OCI-LY7 (cell line): ENCODE results near the gene TIMM10B. TPM values are rescaled to one million over a fixed set of nuclear protein-coding genes. Genes with fewer than 3 reads are reported as not detected.
A peak's percentile ranks its signal among the peaks of the same experiment; 100 is the strongest.

ENCODE experiments used
- BruUV-seq: library from RNA; stranded (reverse); fragments of 400-500 nt; replicated peaks from 2 replicates; lab custom pipeline; 2021; lab: Mats Ljungman, UMichigan
- CTCF ChIA-PET: fragments of 300-600 bp; sonication (Branson Sonifier 250); formaldehyde crosslinking; loops from one replicate; lab custom pipeline; 2022; ENCODE audit warnings: antibody characterized with exemption; ENCODE audit not compliant: unreplicated experiment; lab: Charles Lee
- POLR2A ChIA-PET: fragments of 300-600 bp; sonication (Branson Sonifier 250); formaldehyde crosslinking; loops from one replicate; lab custom pipeline; 2022; ENCODE audit warnings: antibody characterized with exemption; lab: Charles Lee
- DNase-seq: peaks from one replicate; pipeline ENCODE4 v3.0.0-alpha.2; 2015; ENCODE audit warnings: low spot score
- H2AFZ ChIP-seq: fragments of 200-600 bp; sonication (generic), shearing (Covaris generic); 2 replicates; pipeline ENCODE4 v1.6.1; 2014; ENCODE audit warnings: mild to moderate bottlenecking, antibody characterized with exemption, low read length, moderate library complexity
- H3K27ac ChIP-seq: fragments of 200-600 bp; sonication (generic); 2 replicates; pipeline ENCODE4 v1.5.1; 2014; ENCODE audit warnings: mixed run types, low read depth, mild to moderate bottlenecking, moderate library complexity, low read length, inconsistent platforms; ENCODE audit not compliant: poor library complexity, severe bottlenecking
- H3K36me3 ChIP-seq: fragments of 200-600 bp; sonication (generic); 2 replicates; pipeline ENCODE4 v1.6.1; 2014; ENCODE audit warnings: mild to moderate bottlenecking, antibody characterized with exemption, low read length, moderate library complexity, mixed read lengths; ENCODE audit not compliant: insufficient read depth
- H3K4me1 ChIP-seq: fragments of 200-600 bp; sonication (generic); 2 replicates; pipeline ENCODE4 v1.5.1; 2014; ENCODE audit warnings: mild to moderate bottlenecking, low read length; ENCODE audit not compliant: insufficient read depth, poor library complexity, severe bottlenecking
- H3K4me2 ChIP-seq: fragments of 200-600 bp; sonication (generic); 2 replicates; pipeline ENCODE4 v1.6.1; 2014; ENCODE audit warnings: mild to moderate bottlenecking, low read length
- H3K4me3 ChIP-seq: fragments of 200-600 bp; sonication (generic); 2 replicates; pipeline ENCODE4 v1.5.1; 2014; ENCODE audit warnings: mild to moderate bottlenecking, low read depth, low read length; ENCODE audit not compliant: poor library complexity, severe bottlenecking
- H3K79me2 ChIP-seq: fragments of 200-600 bp; sonication (generic); 2 replicates; pipeline ENCODE4 v1.6.1; 2016; ENCODE audit warnings: low read depth, mild to moderate bottlenecking, low read length, moderate library complexity, mixed read lengths; ENCODE audit not compliant: insufficient read depth
- H3K9me2 ChIP-seq: fragments of 200-600 bp; sonication (generic); 2 replicates; pipeline ENCODE4 v1.6.1; 2016; ENCODE audit warnings: mild to moderate bottlenecking, low read length, mixed read lengths; ENCODE audit not compliant: insufficient read depth
- H3K9me3 ChIP-seq: fragments of 200-600 bp; sonication (generic); 2 replicates; pipeline ENCODE4 v1.6.1; 2014; ENCODE audit warnings: mild to moderate bottlenecking, mixed run types, low read length, mixed read lengths
- H4K20me1 ChIP-seq: fragments of 200-600 bp; sonication (generic); 2 replicates; pipeline ENCODE4 v1.6.1; 2014; ENCODE audit warnings: mild to moderate bottlenecking, antibody characterized with exemption, low read length, moderate library complexity, mixed read lengths; ENCODE audit not compliant: insufficient read depth
- CTCF ChIP-seq: fragments of 200-600 bp; sonication (generic); conservative IDR thresholded peaks from 2 replicates; pipeline ENCODE4 v1.5.1; 2014; ENCODE audit warnings: mild to moderate bottlenecking, antibody characterized with exemption, low read length, moderate library complexity, mixed read lengths
- EZH2phosphoT487 ChIP-seq: fragments of 200-600 bp; sonication (generic); IDR thresholded peaks from 2 replicates; pipeline ENCODE4 v1.6.1; 2018; ENCODE audit warnings: low read depth, borderline replicate concordance, mild to moderate bottlenecking, mixed run types, antibody characterized with exemption, low read length, moderate library complexity, mixed read lengths
- intact Hi-C: fragments of 100-400 bp; cut with micrococcal nuclease; formaldehyde crosslinking; loops from one replicate; pipeline ENCODE4 v1.10.0; 2022; ENCODE audit not compliant: unreplicated experiment
- total RNA-seq, 2 experiments: library from RNA; depleted of rRNA in 1 of 2; stranded (reverse); fragments of >200 nt in 1 of 2; shearing (Covaris generic) in 1 of 2; gene quantifications; 2 replicates each; pipeline ENCODE4 v1.2.3, GENCODE V29; 2014 to 2022

The TIMM10B gene
- total RNA-seq, 2 experiments from 2014 or later, result 43.7 to 54.6 TPM

DNA sequence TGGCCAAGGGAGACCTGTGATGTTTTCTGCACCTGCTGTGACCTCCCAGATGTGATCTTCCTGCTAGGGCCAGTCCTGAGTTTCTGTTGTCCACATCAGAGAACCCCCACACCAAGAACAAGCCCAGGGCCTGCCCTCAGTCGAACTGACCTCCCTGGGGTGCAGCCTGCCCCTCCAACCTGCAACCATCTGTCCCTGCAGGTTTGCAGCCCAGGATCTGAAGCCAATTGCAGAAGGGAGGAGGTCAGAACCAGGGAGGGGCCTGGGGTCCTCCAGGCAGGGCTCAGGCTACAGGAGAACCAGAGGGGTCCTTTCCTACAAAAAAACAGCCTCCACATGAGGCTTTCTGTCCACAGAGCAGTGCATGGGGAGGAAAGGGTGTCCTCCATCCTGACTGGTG lies 8.4 kb upstream of the TIMM10B start:
- Histone ChIP-seq H2AFZ (no peak overlapping the region), H3K4me1 (peaks cover 33% of the 10 kb centered on the region), H3K9me2 (no peaks in the 10 kb centered on the region), H3K4me2 (peak overlapping the region; percentile 84), H3K27ac (no peak overlapping the region), H3K9me3 (no peaks in the 10 kb centered on the region), H3K4me3 (peak overlapping the region; percentile 73), H3K79me2 (no peaks in the 10 kb centered on the region), H4K20me1 (no peaks in the 10 kb centered on the region), H3K36me3 (peaks cover 14% of the 10 kb centered on the region)
- BruUV-seq, result no TSS peak
- no peak for DNase-seq
- intact Hi-C loops, result no loop called here
- CTCF ChIA-PET, result interaction anchor here (0.5 to 1.9 kb wide), 3 partner anchors 8 to 96 kb away, joined by 3 to 4 read pairs (median 4); partner anchors contain the start of genes ARFIP2 and TIMM10B
- POLR2A ChIA-PET, result interaction anchor here (0.5 to 2.6 kb wide), 10 partner anchors 9 to 178 kb away, joined by 3 to 13 read pairs (median 4); partner anchors contain the start of genes ARFIP2, TIMM10B and TPP1
- no peak for TF ChIP-seq CTCF
- no peak for TF ChIP-seq EZH2phosphoT487

GRCh38 chr11:6473451-6474412 lies 7.6 kb upstream of the TIMM10B start, which contains the start of gene TRIM3:
TRIM3 (minus strand) TSS chr11:6473941; CDS start chr11:6465695, 8,246 bp downstream.
- H3K27ac ChIP-seq, result no peak within 1 kb of the TSS
- TF ChIP-seq EZH2phosphoT487, result no peak
- no peak for TF ChIP-seq CTCF
- H2AFZ ChIP-seq, result peak within 1 kb of the TSS; percentile 68; the same call in 1 of the 2 replicates
- ChIA-PET POLR2A (interaction anchor here (0.5 to 2.6 kb wide), 8 partner anchors 8 to 179 kb away, joined by 3 to 13 read pairs (median 4); partner anchors contain the start of genes ARFIP2 and TIMM10B), CTCF (interaction anchor here (0.7 kb wide), 1 partner anchor 30 kb away, joined by 3 read pairs; no protein-coding TSS in a partner anchor)
- H3K9me3 ChIP-seq, result no peaks in the 10 kb centered on the region
- peak within 1 kb of the TSS; percentile 84 for H3K4me2 ChIP-seq
- H4K20me1 ChIP-seq, result no peaks in the 10 kb centered on the region
- peaks cover 31% of the 10 kb centered on the region for H3K4me1 ChIP-seq
- peaks cover 22% of the 10 kb centered on the region for H3K36me3 ChIP-seq
- no peaks in the 10 kb centered on the region for H3K9me2 ChIP-seq
- DNase-seq, result peak; percentile 81
- peak within 1 kb of the TSS; percentile 73 for H3K4me3 ChIP-seq
- intact Hi-C loops, result no loop called here
- BruUV-seq, result no TSS peak
- H3K79me2 ChIP-seq, result no peaks in the 10 kb centered on the region
